DND-41 (cell line): Measurements from ENCODE around the gene MEN1.

Experiments
- EZH2 ChIP-seq: IDR thresholded peaks from 3 replicates; pipeline ENCODE4 v1.6.1; 2012; ENCODE audit warnings: borderline replicate concordance, low read depth, mild to moderate bottlenecking, moderate library complexity, low read length, inconsistent platforms; ENCODE audit not compliant: severe bottlenecking
- TF ChIP-seq, protein P1 (sequence below): IDR thresholded peaks from 2 replicates; pipeline ENCODE4 v1.5.1; 2012; ENCODE audit warnings: borderline replicate concordance, low read length, moderate library complexity, mild to moderate bottlenecking; ENCODE audit not compliant: poor library complexity, severe bottlenecking; ENCODE audit errors: extremely low read depth

DNA sequence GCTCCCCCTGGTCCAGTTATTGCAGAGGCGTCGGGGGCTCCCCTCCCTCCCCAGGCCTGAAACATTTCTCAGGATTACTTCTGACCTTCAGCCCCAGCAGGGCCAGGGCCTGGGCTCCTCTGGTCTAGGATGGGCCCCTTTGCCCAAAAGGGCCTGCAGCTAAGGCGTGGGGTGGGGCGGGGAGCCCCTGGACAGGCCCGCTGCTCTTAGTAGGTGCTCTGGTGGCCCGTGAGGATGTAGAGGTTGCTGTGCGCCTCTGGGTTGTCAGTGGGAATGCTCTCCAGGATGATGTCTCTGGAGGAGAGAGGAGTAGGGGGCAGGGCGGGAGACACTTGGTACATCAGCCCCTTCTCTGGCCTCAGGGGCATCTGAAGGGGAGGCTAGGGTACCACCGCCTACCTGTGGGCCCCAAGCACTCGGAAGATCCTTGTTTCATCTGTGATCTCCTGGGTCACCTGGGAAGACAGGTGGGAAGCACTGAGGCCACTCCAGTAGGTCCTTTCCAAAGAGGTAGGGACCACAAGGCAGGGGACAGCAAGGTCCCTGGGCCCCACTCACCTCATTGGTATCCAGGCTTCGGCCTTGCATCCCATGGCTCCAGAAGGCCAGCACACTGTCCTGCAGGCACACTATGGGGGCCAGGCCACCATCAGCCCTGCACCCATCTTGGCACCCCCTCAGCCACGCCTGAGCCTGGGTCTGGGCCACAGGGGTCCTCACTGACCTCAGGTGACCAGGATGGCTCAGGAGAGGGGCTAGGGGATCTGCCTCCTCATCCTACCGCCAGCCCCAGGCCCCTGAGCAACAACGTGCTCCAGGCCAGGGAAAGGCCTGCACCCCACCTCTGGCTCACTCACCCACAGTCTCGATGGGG, 20.8 kb downstream of the MEN1 start:
- TF ChIP-seq, protein P1, sequence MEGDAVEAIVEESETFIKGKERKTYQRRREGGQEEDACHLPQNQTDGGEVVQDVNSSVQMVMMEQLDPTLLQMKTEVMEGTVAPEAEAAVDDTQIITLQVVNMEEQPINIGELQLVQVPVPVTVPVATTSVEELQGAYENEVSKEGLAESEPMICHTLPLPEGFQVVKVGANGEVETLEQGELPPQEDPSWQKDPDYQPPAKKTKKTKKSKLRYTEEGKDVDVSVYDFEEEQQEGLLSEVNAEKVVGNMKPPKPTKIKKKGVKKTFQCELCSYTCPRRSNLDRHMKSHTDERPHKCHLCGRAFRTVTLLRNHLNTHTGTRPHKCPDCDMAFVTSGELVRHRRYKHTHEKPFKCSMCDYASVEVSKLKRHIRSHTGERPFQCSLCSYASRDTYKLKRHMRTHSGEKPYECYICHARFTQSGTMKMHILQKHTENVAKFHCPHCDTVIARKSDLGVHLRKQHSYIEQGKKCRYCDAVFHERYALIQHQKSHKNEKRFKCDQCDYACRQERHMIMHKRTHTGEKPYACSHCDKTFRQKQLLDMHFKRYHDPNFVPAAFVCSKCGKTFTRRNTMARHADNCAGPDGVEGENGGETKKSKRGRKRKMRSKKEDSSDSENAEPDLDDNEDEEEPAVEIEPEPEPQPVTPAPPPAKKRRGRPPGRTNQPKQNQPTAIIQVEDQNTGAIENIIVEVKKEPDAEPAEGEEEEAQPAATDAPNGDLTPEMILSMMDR: no peak
- no peak for TF ChIP-seq EZH2
